Panc1 (cell line): ENCODE results near the gene SMARCD2. TPM values are rescaled to one million over a fixed set of nuclear protein-coding genes. Genes with fewer than 3 reads are reported as not detected.

ENCODE experiments used
- ATAC-seq: fragments of 200-7000 bp; cut with Tn5 transposase; 2 replicates; pipeline ENCODE4 v1.9.1; 2020; ENCODE audit warnings: mild to moderate bottlenecking, moderate library complexity
- BruUV-seq: library from RNA; stranded (reverse); fragments of 400-500 nt; replicated peaks from 2 replicates; lab custom pipeline; 2021; lab: Mats Ljungman, UMichigan
- CTCF ChIA-PET: fragments of 300-600 bp; sonication (Branson Sonifier 250); formaldehyde crosslinking; loops from one replicate; lab custom pipeline; 2022; ENCODE audit warnings: antibody characterized with exemption; lab: Charles Lee
- POLR2A ChIA-PET: fragments of 300-600 bp; sonication (Branson Sonifier 250); formaldehyde crosslinking; loops from one replicate; lab custom pipeline; 2022; ENCODE audit warnings: antibody characterized with exemption; lab: Charles Lee
- DNase-seq: peaks from one replicate; pipeline ENCODE4 v3.0.0-alpha.2; 2010; ENCODE audit warnings: low read depth, low spot score
- H3K27ac ChIP-seq: 2 replicates; pipeline ENCODE4 v1.5.1; 2011; ENCODE audit warnings: mild to moderate bottlenecking, low read length, inconsistent platforms
- H3K27me3 ChIP-seq: fragments of 200-500 bp; sonication (Bioruptor generic); 2 replicates; pipeline ENCODE4 v1.6.0; 2014; ENCODE audit warnings: low read length, inconsistent platforms; ENCODE audit not compliant: control insufficient read depth, insufficient read depth
- H3K36me3 ChIP-seq: fragments of 200-500 bp; sonication (Bioruptor generic); 2 replicates; pipeline ENCODE4 v1.5.1; 2014; ENCODE audit warnings: inconsistent platforms, mild to moderate bottlenecking, low read length, moderate library complexity; ENCODE audit not compliant: control insufficient read depth, insufficient read depth
- H3K4me1 ChIP-seq: 2 replicates; pipeline ENCODE4 v1.5.1; 2011; ENCODE audit warnings: inconsistent platforms, mild to moderate bottlenecking, low read length, moderate library complexity; ENCODE audit not compliant: control insufficient read depth, insufficient read depth
- H3K4me3 ChIP-seq, 2 experiments: 2 replicates each; pipeline ENCODE4 v1.5.1; 2011 to 2012; ENCODE audit warnings: low read depth in 2 of 2, low read length in 2 of 2, mild to moderate bottlenecking in 2 of 2, inconsistent platforms in 1 of 2, moderate library complexity in 1 of 2
- H3K9me3 ChIP-seq: fragments of 200-500 bp; sonication (Bioruptor generic); 2 replicates; pipeline ENCODE4 v1.5.1; 2014; ENCODE audit warnings: low read depth, mild to moderate bottlenecking, inconsistent platforms, low read length, moderate library complexity; ENCODE audit not compliant: control insufficient read depth, insufficient read depth
- POLR2AphosphoS5 ChIP-seq: IDR thresholded peaks from 2 replicates; pipeline ENCODE4 v1.6.1; 2012; ENCODE audit warnings: mild to moderate bottlenecking, low read depth, low read length, moderate library complexity
- SIN3A ChIP-seq: IDR thresholded peaks from 2 replicates; pipeline ENCODE4 v1.6.1; 2012; ENCODE audit warnings: low read depth, mild to moderate bottlenecking, low read length, moderate library complexity, borderline replicate concordance; ENCODE audit not compliant: insufficient read depth
- TCF7L2 ChIP-seq: IDR thresholded peaks from 2 replicates; pipeline ENCODE4 v1.6.1; 2011; ENCODE audit warnings: mild to moderate bottlenecking, low read depth, low read length, inconsistent platforms
- in situ Hi-C: cut with HindIII; loops from 2 replicates; pipeline ENCODE4 v1.10.0; 2016; ENCODE audit warnings: low sequenced_read_pairs, low pct_unique_long_range_greater_than_20kb
- intact Hi-C: fragments of 100-400 bp; cut with micrococcal nuclease; formaldehyde crosslinking; loops from one replicate; pipeline ENCODE4 v1.10.0; 2022; ENCODE audit not compliant: unreplicated experiment
- total RNA-seq: library from RNA; stranded (reverse); gene quantifications from one replicate; pipeline ENCODE4 v1.2.1, GENCODE V29; 2021; ENCODE audit not compliant: unreplicated experiment
- TF ChIP-seq, protein P1 (sequence below), 2 experiments: IDR thresholded peaks; 2 replicates each; pipeline ENCODE4 v1.6.1; 2011 to 2012; ENCODE audit warnings: low read depth in 2 of 2, control low read depth in 1 of 2, low read length in 1 of 2, mild to moderate bottlenecking in 1 of 2, moderate library complexity in 1 of 2; ENCODE audit not compliant: insufficient read depth in 1 of 2
- TF ChIP-seq, protein P2 (sequence below): fragments of 450-650 bp; IDR thresholded peaks from 2 replicates; pipeline ENCODE4 v1.5.1; 2017; ENCODE audit warnings: mild to moderate bottlenecking

Gene SMARCD2
- total RNA-seq, 1 experiment from 2014 or later: 59.4 TPM

DNA sequence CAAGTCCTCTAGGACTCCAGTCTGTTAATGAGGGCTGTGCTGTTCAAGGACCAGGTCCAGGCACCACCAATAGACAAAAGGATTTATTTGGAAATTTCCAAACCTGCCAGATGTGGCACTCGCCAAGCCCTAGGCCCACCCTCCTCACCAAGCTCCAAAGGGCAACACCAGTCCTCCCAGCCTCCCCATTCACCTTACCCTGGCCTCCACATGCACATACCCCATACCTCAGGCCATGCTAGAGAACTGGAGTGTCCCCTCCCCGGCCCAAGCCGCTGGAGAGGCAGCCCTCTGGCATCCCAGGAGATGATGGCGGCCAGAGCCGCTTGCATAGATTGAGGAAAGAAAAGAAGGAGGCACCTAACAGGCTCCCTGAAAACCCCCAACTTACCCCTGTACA lies 10.5 kb downstream of the SMARCD2 start:
- intact Hi-C loops (no loop called here), in situ Hi-C loops (no loop called here)
- CTCF ChIA-PET: no interaction called here
- TF ChIP-seq, protein P1, sequence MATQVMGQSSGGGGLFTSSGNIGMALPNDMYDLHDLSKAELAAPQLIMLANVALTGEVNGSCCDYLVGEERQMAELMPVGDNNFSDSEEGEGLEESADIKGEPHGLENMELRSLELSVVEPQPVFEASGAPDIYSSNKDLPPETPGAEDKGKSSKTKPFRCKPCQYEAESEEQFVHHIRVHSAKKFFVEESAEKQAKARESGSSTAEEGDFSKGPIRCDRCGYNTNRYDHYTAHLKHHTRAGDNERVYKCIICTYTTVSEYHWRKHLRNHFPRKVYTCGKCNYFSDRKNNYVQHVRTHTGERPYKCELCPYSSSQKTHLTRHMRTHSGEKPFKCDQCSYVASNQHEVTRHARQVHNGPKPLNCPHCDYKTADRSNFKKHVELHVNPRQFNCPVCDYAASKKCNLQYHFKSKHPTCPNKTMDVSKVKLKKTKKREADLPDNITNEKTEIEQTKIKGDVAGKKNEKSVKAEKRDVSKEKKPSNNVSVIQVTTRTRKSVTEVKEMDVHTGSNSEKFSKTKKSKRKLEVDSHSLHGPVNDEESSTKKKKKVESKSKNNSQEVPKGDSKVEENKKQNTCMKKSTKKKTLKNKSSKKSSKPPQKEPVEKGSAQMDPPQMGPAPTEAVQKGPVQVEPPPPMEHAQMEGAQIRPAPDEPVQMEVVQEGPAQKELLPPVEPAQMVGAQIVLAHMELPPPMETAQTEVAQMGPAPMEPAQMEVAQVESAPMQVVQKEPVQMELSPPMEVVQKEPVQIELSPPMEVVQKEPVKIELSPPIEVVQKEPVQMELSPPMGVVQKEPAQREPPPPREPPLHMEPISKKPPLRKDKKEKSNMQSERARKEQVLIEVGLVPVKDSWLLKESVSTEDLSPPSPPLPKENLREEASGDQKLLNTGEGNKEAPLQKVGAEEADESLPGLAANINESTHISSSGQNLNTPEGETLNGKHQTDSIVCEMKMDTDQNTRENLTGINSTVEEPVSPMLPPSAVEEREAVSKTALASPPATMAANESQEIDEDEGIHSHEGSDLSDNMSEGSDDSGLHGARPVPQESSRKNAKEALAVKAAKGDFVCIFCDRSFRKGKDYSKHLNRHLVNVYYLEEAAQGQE (IDR thresholded peaks at IDR 0.05; ENCODE audit: insufficient read depth in 1 of 2, low read depth in 2 of 2, low read length in 1 of 2): no peak
- peaks cover 13% of the 10 kb centered on the region for H3K4me1 ChIP-seq
- peaks cover 28% of the 10 kb centered on the region for H3K36me3 ChIP-seq
- H3K27me3 ChIP-seq: no peaks in the 10 kb centered on the region
- ATAC-seq (no peak), DNase-seq (no peak)
- POLR2A ChIA-PET: no interaction called here
- no peak overlapping the region for H3K4me3 ChIP-seq
- no peaks in the 10 kb centered on the region for H3K9me3 ChIP-seq
- no TSS peak for BruUV-seq
- no peak overlapping the region for H3K27ac ChIP-seq

DNA sequence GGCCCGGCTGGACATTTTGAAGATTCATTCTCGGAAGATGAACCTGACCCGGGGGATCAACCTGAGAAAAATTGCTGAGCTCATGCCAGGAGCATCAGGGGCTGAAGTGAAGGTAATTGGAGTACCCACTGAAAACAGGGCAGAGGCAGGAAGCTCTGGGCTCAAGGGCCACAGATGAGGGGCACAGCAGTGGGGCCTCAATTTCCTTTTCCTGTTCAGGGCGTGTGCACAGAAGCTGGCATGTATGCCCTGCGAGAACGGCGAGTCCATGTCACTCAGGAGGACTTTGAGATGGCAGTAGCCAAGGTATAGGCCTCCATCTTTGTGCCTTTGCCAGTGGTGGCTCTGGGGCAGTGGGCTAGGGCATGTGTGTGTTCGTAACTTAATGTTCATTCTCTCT lies 11.0 kb downstream of the SMARCD2 start:
- POLR2A ChIA-PET: no interaction called here
- ATAC-seq (no peak), DNase-seq (no peak)
- Histone ChIP-seq H3K4me1 (peaks cover 13% of the 10 kb centered on the region), H3K9me3 (no peaks in the 10 kb centered on the region), H3K27ac (no peak overlapping the region), H3K4me3 (no peak overlapping the region), H3K36me3 (peaks cover 31% of the 10 kb centered on the region), H3K27me3 (no peaks in the 10 kb centered on the region)
- intact Hi-C loops: no loop called here
- in situ Hi-C loops: no loop called here
- no TSS peak for BruUV-seq
- CTCF ChIA-PET: no interaction called here
- TF ChIP-seq, protein P2, sequence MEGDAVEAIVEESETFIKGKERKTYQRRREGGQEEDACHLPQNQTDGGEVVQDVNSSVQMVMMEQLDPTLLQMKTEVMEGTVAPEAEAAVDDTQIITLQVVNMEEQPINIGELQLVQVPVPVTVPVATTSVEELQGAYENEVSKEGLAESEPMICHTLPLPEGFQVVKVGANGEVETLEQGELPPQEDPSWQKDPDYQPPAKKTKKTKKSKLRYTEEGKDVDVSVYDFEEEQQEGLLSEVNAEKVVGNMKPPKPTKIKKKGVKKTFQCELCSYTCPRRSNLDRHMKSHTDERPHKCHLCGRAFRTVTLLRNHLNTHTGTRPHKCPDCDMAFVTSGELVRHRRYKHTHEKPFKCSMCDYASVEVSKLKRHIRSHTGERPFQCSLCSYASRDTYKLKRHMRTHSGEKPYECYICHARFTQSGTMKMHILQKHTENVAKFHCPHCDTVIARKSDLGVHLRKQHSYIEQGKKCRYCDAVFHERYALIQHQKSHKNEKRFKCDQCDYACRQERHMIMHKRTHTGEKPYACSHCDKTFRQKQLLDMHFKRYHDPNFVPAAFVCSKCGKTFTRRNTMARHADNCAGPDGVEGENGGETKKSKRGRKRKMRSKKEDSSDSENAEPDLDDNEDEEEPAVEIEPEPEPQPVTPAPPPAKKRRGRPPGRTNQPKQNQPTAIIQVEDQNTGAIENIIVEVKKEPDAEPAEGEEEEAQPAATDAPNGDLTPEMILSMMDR: no peak
- no peak for TF ChIP-seq SIN3A
- TF ChIP-seq TCF7L2: no peak
- TF ChIP-seq, protein P1 (IDR thresholded peaks at IDR 0.05; ENCODE audit: insufficient read depth in 1 of 2, low read depth in 2 of 2, low read length in 1 of 2): no peak
- TF ChIP-seq POLR2AphosphoS5: no peak
